Glutamatergic neuron (in vitro differentiated cells): Measurements from ENCODE around the gene LMO7. TPM values are rescaled to one million over a fixed set of nuclear protein-coding genes. Genes with fewer than 3 reads are reported as not detected.

Source experiments
- DNase-seq: peaks from one replicate; pipeline ENCODE4 v3.0.0; 2022
- H3K27ac Mint-ChIP-seq: one replicate; pipeline ENCODE4 v1.8.0; 2020; ENCODE audit warnings: mild to moderate bottlenecking, mixed read lengths, inconsistent platforms; ENCODE audit not compliant: unreplicated experiment
- H3K27me3 Mint-ChIP-seq: one replicate; pipeline ENCODE4 v1.8.0; 2020; ENCODE audit warnings: mild to moderate bottlenecking, moderate library complexity, mixed read lengths, inconsistent platforms; ENCODE audit not compliant: unreplicated experiment
- H3K36me3 Mint-ChIP-seq: one replicate; pipeline ENCODE4 v1.8.0; 2020; ENCODE audit warnings: mild to moderate bottlenecking, mixed read lengths, inconsistent platforms; ENCODE audit not compliant: unreplicated experiment
- H3K4me1 Mint-ChIP-seq: one replicate; pipeline ENCODE4 v1.8.0; 2020; ENCODE audit warnings: mild to moderate bottlenecking, low read depth, mixed read lengths, inconsistent platforms; ENCODE audit not compliant: unreplicated experiment
- H3K4me3 Mint-ChIP-seq: one replicate; pipeline ENCODE4 v1.8.0; 2020; ENCODE audit warnings: mild to moderate bottlenecking, mixed read lengths, inconsistent platforms; ENCODE audit not compliant: unreplicated experiment
- H3K9me3 Mint-ChIP-seq: one replicate; pipeline ENCODE4 v1.8.0; 2020; ENCODE audit warnings: mild to moderate bottlenecking, moderate library complexity, mixed read lengths, inconsistent platforms; ENCODE audit not compliant: unreplicated experiment
- total RNA-seq: library from RNA; stranded (reverse); fragmentation: NEBNext Ultra II Directional; extraction: Animal tissue kit (Norgen Biotek cat#: 25700); gene quantifications from one replicate; pipeline ENCODE4 v1.2.1, GENCODE V29; 2021; ENCODE audit not compliant: unreplicated experiment
- TF ChIP-seq, protein P1 (sequence below): fragments of 200-600 bp; sonication (generic); IDR thresholded peaks from one replicate; pipeline ENCODE4 v1.5.0; 2021; ENCODE audit not compliant: partially characterized antibody, unreplicated experiment

The LMO7 gene
- total RNA-seq, 1 donor from 2014 or later: 5.0 TPM

DNA sequence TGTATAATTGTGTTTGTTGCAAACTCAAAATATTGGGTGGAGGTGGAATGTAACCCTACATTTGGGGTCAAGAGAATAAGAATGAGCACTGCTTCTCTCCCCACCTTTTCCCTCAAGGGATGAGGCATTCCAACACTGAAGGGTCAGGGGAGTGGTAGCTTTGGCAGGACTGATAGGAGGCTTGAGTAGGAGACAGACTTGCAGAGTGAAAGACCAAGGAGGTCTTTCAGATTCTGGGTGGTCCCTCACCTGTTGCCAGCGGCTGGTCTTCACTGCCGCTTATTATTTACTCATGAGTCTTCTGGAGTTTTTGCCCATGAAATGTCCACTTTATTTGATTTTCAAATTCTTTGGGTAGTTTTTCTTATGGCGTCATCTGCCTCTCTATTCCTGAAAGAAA is 118.8 kb downstream of the LMO7 start:
- Mint-ChIP-seq H3K4me1 (peaks cover 4% of the 10 kb centered on the region), H3K4me3 (no peak overlapping the region), H3K9me3 (peaks cover 1% of the 10 kb centered on the region), H3K27ac (no peak overlapping the region), H3K36me3 (peaks cover 5% of the 10 kb centered on the region), H3K27me3 (no peaks in the 10 kb centered on the region)
- DNase-seq: no peak
- TF ChIP-seq, protein P1, sequence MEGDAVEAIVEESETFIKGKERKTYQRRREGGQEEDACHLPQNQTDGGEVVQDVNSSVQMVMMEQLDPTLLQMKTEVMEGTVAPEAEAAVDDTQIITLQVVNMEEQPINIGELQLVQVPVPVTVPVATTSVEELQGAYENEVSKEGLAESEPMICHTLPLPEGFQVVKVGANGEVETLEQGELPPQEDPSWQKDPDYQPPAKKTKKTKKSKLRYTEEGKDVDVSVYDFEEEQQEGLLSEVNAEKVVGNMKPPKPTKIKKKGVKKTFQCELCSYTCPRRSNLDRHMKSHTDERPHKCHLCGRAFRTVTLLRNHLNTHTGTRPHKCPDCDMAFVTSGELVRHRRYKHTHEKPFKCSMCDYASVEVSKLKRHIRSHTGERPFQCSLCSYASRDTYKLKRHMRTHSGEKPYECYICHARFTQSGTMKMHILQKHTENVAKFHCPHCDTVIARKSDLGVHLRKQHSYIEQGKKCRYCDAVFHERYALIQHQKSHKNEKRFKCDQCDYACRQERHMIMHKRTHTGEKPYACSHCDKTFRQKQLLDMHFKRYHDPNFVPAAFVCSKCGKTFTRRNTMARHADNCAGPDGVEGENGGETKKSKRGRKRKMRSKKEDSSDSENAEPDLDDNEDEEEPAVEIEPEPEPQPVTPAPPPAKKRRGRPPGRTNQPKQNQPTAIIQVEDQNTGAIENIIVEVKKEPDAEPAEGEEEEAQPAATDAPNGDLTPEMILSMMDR: no peak

DNA sequence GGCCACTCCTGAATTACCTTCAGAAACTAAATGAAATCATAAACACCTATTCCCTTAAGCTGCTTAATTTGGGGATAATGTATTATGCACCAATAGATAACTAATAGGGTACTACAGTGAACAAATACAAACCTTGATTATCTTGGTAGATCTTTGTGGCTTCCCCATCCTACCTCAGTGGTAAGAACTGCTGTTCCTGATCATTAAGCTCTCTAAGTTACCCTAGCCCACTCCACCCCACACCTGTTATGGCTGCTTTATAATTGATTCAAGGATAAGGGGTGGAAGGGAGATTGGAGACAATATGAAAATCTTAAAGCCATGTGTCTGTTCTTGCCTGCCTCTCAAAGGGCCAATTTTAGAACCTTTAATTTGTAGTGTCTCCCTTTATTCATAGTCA is 121.2 kb downstream of the LMO7 start:
- TF ChIP-seq, protein P1: no peak
- Mint-ChIP-seq H3K4me1 (peaks cover 4% of the 10 kb centered on the region), H3K36me3 (peaks cover 5% of the 10 kb centered on the region), H3K4me3 (no peak overlapping the region), H3K9me3 (peaks cover 1% of the 10 kb centered on the region), H3K27ac (no peak overlapping the region), H3K27me3 (no peaks in the 10 kb centered on the region)
- DNase-seq: no peak

DNA sequence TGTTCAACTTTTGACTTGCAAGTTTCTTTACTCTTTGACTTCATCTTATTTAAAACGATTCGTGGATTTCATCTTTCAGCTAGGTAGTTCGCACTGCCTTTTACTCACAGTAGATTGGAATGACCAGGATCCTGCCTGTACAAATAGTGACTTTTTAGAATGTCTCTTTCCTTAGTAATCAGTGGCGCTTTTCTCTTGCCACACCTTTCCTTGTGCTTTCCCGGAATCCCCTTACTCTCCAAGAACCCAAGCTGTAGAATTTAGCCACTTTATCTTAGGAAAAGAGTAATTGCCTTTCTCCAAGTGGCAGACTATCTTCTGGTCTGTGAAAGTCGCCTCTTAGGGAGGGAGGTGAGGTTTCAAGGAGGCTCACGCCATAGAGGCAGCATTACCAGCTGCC is 123.4 kb downstream of the LMO7 start:
- H3K27ac Mint-ChIP-seq: no peak overlapping the region
- TF ChIP-seq, protein P1: no peak

DNA sequence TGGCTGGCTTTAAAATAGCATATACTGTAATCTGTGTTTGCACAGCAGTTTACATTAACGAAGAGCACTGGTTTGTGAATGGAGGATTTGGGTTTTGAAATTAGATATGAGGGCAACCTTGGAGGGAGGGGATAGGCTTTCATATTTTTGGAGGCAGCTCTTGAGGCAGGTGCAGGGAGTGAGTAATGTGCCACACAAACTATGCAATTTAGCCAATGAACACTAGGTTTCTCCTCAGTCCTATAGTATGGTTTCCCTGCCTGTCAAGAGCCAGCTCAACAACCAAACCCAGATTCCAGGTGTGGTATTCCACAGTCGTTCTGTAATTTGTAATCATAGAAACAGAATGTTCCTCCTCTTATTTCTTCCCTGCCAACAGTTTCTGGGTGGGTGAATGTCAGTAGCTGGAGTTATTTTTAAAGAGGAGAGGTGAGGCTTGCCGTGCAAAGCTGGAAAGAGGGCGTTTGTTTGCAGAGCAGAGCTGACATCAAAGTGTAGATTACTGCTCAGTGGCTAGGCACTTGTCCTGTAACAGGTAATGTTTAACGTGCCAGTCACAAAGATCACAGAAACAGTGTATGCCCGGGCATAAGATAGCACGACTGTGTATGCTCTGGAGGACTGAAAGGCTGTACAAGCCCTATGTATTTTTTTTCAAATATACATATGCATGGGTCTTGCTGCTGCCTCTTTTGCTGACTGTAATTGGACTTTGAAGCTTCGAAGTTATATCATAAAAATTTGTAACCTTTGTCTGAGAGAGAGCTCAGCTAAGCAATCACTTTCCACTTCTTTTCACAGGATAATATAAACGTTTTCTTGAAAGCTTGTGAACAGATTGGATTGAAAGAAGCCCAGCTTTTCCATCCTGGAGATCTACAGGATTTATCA is 124.2 kb downstream of the LMO7 start:
- no peak overlapping the region for H3K4me3 Mint-ChIP-seq
- H3K27ac Mint-ChIP-seq: no peak overlapping the region
- peaks cover 4% of the 10 kb centered on the region for H3K4me1 Mint-ChIP-seq
- TF ChIP-seq, protein P1: no peak
- H3K36me3 Mint-ChIP-seq: no peaks in the 10 kb centered on the region
- DNase-seq: no peak
- no peaks in the 10 kb centered on the region for H3K27me3 Mint-ChIP-seq
- no peaks in the 10 kb centered on the region for H3K9me3 Mint-ChIP-seq

More for the DNA sequence above, 123.4 kb downstream of the LMO7 start:
- H3K9me3 Mint-ChIP-seq: no peaks in the 10 kb centered on the region
- peaks cover 4% of the 10 kb centered on the region for H3K4me1 Mint-ChIP-seq
- no peaks in the 10 kb centered on the region for H3K36me3 Mint-ChIP-seq
- H3K27me3 Mint-ChIP-seq: no peaks in the 10 kb centered on the region
- no peak overlapping the region for H3K4me3 Mint-ChIP-seq
- no peak for DNase-seq

DNA sequence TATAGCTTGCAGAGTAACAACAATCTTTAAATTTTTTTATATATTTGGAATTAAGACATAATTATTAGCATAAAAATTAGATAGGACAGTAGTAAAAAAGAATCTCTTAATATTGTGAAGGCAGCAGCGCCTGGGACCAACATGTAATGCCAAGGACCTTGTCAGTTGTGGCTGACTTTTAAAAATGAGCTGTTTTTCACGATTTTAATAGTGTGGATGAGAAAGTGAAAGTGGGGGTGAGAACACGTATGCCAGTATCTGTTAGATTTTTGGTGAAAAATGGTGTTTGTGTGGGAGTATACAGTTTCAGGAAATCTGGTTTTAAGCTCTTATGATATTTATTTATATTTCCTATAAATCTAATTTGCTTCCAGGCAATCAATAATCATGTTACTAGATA is 125.2 kb downstream of the LMO7 start:
- Mint-ChIP-seq H3K4me3 (no peak overlapping the region), H3K36me3 (no peaks in the 10 kb centered on the region), H3K27ac (no peak overlapping the region), H3K27me3 (no peaks in the 10 kb centered on the region), H3K4me1 (peaks cover 4% of the 10 kb centered on the region), H3K9me3 (no peaks in the 10 kb centered on the region)
- TF ChIP-seq, protein P1: no peak
- DNase-seq: no peak
